Spleen (tissue), 11 donors: ENCODE results near the gene BTBD10. TPM values are rescaled to one million over a fixed set of nuclear protein-coding genes. Genes with fewer than 3 reads are reported as not detected.

Experiments used
- DNase-seq: peaks from one replicate; pipeline ENCODE4 v3.0.0-alpha.2; 2020
- H3K27ac ChIP-seq, 8 donors: fragments of 200-600 bp; sonication (generic) in 7 of 8; 1 replicate in 4 of 8; 2 replicates in 4 of 8; pipeline versions ENCODE4 v1.5.0 to v1.8.0; 2016 to 2021; ENCODE audit warnings: inconsistent platforms in 4 of 8, mild to moderate bottlenecking in 4 of 8, moderate library complexity in 1 of 8
- H3K27me3 ChIP-seq, 7 donors: fragments of 200-600 bp; sonication (generic) in 6 of 7; replicated peaks in 1 of 7; 1 replicate in 4 of 7; 2 replicates in 3 of 7; pipeline versions ENCODE4 v1.5.0 to v1.8.0; 2016 to 2021; ENCODE audit warnings: inconsistent platforms in 3 of 7, mild to moderate bottlenecking in 1 of 7
- H3K36me3 ChIP-seq, 6 donors: fragments of 200-600 bp; sonication (generic) in 5 of 6; 1 replicate in 4 of 6; 2 replicates in 2 of 6; pipeline versions ENCODE4 v1.5.0 to v1.8.0; 2016 to 2021; ENCODE audit warnings: inconsistent platforms in 2 of 6
- H3K4me1 ChIP-seq, 6 donors: fragments of 200-600 bp; sonication (generic) in 5 of 6; 1 replicate in 3 of 6; 2 replicates in 3 of 6; pipeline versions ENCODE4 v1.5.0 to v1.8.0; 2016 to 2021; ENCODE audit warnings: inconsistent platforms in 3 of 6
- H3K4me3 ChIP-seq, 8 donors: fragments of 200-600 bp; sonication (generic) in 7 of 8; 1 replicate in 4 of 8; 2 replicates in 4 of 8; pipeline versions ENCODE4 v1.5.0 to v1.8.0; 2016 to 2021; ENCODE audit warnings: inconsistent platforms in 4 of 8, mild to moderate bottlenecking in 4 of 8, moderate library complexity in 2 of 8
- H3K9me3 ChIP-seq, 8 donors: fragments of 200-600 bp; sonication (generic) in 7 of 8; 1 replicate in 4 of 8; 2 replicates in 4 of 8; pipeline versions ENCODE4 v1.5.0 to v1.8.0; 2016 to 2021; ENCODE audit warnings: inconsistent platforms in 4 of 8
- POLR2A ChIP-seq, 3 donors: fragments of 450-650 bp; IDR thresholded peaks; one replicate each; pipeline ENCODE4 v1.5.1; 2017; ENCODE audit warnings: antibody characterized with exemption in 3 of 3, mild to moderate bottlenecking in 1 of 3
- POLR2AphosphoS5 ChIP-seq, 3 donors: sonication (generic); formaldehyde crosslinking; IDR thresholded peaks; one replicate each; pipeline ENCODE4 v1.5.1; 2017; ENCODE audit warnings: antibody characterized with exemption in 3 of 3
- WGBS, 5 donors: extraction: QIAGEN DNeasy Blood & Tissue Kit in 3 of 5; methylation state at CpG; one replicate each; pipeline versions ENCODE4 v1.1.5 to v1.1.7; 2013 to 2018; 5-methylcytosine and 5-hydroxymethylcytosine counted together
- intact Hi-C: fragments of 100-400 bp; cut with DNase I; formaldehyde crosslinking; loops from one replicate; pipeline ENCODE4 v1.15.0; 2023; ENCODE audit warnings: low total_unique reads
- polyA plus RNA-seq, 3 donors: library from polyadenylated mRNA; stranded (reverse); fragments of 200-250 nt; gene quantifications; one replicate each; pipeline ENCODE4 v1.2.1, GENCODE V29; 2013
- total RNA-seq, 7 donors: library from RNA; depleted of rRNA in 3 of 7; stranded (reverse); fragments of >200 nt in 3 of 7; fragmentation: NEBNext Ultra II Directional in 4 of 7; extraction: Animal tissue kit (Norgen Biotek cat#: 25700) in 4 of 7; gene quantifications; one replicate each; pipeline versions ENCODE4 v1.1.0 to v1.2.1, GENCODE V29; 2016 to 2021
- TF ChIP-seq, protein P1 (sequence below), 11 experiments: fragments of 200-600 bp in 7 of 11; fragments of 450-650 bp in 4 of 11; sonication (generic) in 4 of 11; IDR thresholded peaks in 8 of 11; conservative IDR thresholded peaks in 3 of 11; 1 replicate in 7 of 11; 2 replicates in 4 of 11; pipeline versions ENCODE4 v1.4.0 to v1.8.0; 2016 to 2021; ENCODE audit warnings: antibody characterized with exemption in 11 of 11, inconsistent platforms in 4 of 11, mild to moderate bottlenecking in 1 of 11
- donor health status: healthy with polysubstance abuse.
- donor health status: DM: no; HTN: no; CAD: no; lungs with moderate emphysema.
- donor health status: DM: no; HTN: no; CAD: no.
- donor health status: Bipolar disorder and iron deficiency.
- donor health status: healthy.
- donor health status: DM: no; HTN: no; CAD: no.
- donor health status: DM: yes; HTN: yes; CAD: no.

BTBD10 gene
- total and polyA plus RNA-seq, 10 donors = 8.8 to 32.5 (median 25.1) TPM

DNA sequence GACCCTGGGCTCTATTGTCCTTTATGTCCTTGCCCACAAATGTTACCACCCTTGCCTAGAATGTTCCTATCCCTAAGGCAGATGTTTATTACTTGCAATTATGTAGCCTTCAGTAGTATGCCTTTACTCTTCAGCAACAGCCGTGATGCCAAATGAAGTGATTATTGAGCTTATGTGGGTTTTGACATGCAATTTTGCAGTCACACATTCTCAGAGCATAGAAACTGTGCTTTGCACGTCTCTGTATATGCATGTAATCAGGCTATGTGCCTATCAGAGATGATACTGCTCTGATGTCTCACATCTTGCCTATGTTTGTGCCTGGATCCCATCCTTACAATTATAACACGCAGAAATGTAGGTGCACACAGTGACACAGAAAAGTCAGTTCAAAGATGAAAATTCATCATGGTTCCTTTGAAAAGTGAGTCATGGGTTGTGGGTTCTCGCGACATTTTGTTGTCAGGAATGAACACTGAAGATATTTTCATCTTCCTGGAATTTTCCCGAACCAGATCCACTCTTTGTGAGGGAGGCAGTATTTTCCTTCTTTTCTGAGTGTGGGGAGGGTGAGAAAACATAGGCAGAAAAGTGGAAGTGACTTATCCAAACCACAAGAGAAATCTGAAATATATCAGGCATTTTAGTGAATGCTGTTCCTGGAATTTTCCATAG, 104.3 kb downstream of the BTBD10 start:
- H3K27me3 ChIP-seq = no peaks in the 10 kb centered on the region
- intact Hi-C loops = no loop called here
- H3K9me3 ChIP-seq = no peaks in the 10 kb centered on the region
- no peak overlapping the region for H3K27ac ChIP-seq
- no peak overlapping the region for H3K4me3 ChIP-seq
- WGBS, 5 donors = 94 to 98% (median 94%) methylated on average over 6 of the region's 6 CpGs
- no peak for DNase-seq
- H3K4me1 ChIP-seq = no peaks in the 10 kb centered on the region
- H3K36me3 ChIP-seq = peaks cover 0 to 100% (median 86%) of the 10 kb centered on the region in 6 donors
- TF ChIP-seq, protein P1, sequence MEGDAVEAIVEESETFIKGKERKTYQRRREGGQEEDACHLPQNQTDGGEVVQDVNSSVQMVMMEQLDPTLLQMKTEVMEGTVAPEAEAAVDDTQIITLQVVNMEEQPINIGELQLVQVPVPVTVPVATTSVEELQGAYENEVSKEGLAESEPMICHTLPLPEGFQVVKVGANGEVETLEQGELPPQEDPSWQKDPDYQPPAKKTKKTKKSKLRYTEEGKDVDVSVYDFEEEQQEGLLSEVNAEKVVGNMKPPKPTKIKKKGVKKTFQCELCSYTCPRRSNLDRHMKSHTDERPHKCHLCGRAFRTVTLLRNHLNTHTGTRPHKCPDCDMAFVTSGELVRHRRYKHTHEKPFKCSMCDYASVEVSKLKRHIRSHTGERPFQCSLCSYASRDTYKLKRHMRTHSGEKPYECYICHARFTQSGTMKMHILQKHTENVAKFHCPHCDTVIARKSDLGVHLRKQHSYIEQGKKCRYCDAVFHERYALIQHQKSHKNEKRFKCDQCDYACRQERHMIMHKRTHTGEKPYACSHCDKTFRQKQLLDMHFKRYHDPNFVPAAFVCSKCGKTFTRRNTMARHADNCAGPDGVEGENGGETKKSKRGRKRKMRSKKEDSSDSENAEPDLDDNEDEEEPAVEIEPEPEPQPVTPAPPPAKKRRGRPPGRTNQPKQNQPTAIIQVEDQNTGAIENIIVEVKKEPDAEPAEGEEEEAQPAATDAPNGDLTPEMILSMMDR (IDR thresholded peaks at IDR 0.05 in 8 of 11, conservative IDR thresholded peaks at IDR 0.05 in 3 of 11) = no peak
- TF ChIP-seq POLR2AphosphoS5 (IDR thresholded peaks at IDR 0.05) = no peak
- TF ChIP-seq POLR2A (IDR thresholded peaks at IDR 0.05) = no peak

DNA sequence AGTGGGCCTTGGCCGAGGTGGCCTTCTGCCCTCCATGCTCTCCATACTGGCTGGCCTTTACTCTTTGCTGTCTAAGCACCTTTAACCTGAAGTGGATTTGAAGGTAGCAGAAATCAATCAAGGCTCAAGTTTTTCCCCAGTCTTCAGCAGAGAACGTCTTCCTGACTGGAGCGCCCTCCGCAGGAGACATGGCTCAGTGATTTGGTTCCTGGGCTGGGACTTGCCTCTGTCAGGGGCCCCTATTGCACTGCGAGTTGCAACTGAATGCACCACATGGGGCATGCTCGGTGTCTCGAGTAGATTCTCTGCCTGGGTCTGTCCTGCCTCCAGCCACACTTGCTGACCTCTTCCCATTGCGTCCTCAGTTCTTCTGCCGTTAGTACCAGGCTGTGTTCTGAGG, 105.8 kb downstream of the BTBD10 start:
- Histone ChIP-seq H3K27ac (no peak overlapping the region), H3K4me1 (no peaks in the 10 kb centered on the region), H3K36me3 (peaks cover 0 to 100% (median 75%) of the 10 kb centered on the region in 6 donors), H3K9me3 (no peaks in the 10 kb centered on the region), H3K27me3 (no peaks in the 10 kb centered on the region), H3K4me3 (no peak overlapping the region)
- TF ChIP-seq, protein P1 (IDR thresholded peaks at IDR 0.05 in 8 of 11, conservative IDR thresholded peaks at IDR 0.05 in 3 of 11) = no peak
- TF ChIP-seq POLR2AphosphoS5 (IDR thresholded peaks at IDR 0.05) (no peak), POLR2A (IDR thresholded peaks at IDR 0.05) (no peak)
- WGBS, 5 donors = 89 to 96% (median 93%) methylated on average over 9 of the region's 9 CpGs
- no peak for DNase-seq
- intact Hi-C loops = no loop called here

DNA sequence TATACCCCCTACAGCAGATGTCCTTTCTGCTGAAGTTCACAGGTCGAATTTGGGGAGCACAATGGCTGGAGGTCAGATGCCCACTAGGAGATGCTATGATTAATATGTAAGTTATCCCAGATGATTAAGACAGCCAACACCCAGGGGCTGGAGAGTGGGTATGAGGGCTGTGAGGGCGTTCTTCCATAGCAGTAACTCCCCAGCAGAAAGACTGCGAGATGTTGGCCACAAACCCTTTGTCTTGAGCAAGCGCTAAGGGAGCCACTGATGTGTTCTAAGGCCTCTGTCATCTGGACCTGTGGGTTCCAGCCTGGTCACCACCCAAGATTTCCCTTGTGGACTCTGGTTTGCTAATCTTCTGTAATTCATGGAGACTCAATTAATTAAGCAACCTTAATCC, 107.8 kb downstream of the BTBD10 start:
- Histone ChIP-seq H3K4me3 (no peak overlapping the region), H3K27ac (no peak overlapping the region), H3K36me3 (peaks cover 0 to 100% (median 59%) of the 10 kb centered on the region in 6 donors), H3K27me3 (no peaks in the 10 kb centered on the region), H3K4me1 (no peaks in the 10 kb centered on the region), H3K9me3 (no peaks in the 10 kb centered on the region)
- TF ChIP-seq, protein P1 (IDR thresholded peaks at IDR 0.05 in 8 of 11, conservative IDR thresholded peaks at IDR 0.05 in 3 of 11) = no peak
- TF ChIP-seq POLR2A (IDR thresholded peaks at IDR 0.05) = no peak
- TF ChIP-seq POLR2AphosphoS5 (IDR thresholded peaks at IDR 0.05) = no peak
- intact Hi-C loops = no loop called here
- 91 to 96% (median 96%) methylated on average over 4 of the region's 4 CpGs for WGBS, 5 donors
- DNase-seq = no peak

DNA sequence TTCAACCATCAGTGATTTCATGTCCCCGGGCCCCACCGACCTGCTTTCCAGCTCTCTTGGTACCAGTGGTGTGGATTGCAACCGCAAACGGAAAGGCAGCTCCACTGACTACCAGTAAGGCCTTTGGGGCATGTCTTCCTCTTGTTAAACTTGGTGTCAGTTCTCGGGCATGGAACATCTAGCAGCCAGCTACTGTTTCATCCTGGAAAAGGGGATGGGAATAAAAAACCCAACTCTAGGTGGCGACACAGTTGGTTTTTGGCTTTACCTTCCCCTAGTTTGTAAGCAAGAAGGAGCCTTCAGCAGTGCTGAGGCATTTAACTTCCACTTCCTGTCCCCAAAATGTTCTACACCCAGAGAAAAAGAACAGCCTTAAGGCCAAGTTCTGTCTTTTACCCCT, 108.7 kb downstream of the BTBD10 start:
- 89 to 95% (median 92%) methylated on average over 6 of the region's 6 CpGs for WGBS, 5 donors
- intact Hi-C loops = no loop called here

More for the DNA sequence above, 108.7 kb downstream of the BTBD10 start:
- Histone ChIP-seq H3K27ac (no peak overlapping the region), H3K4me3 (no peak overlapping the region), H3K9me3 (no peaks in the 10 kb centered on the region), H3K27me3 (no peaks in the 10 kb centered on the region), H3K36me3 (peaks cover 0 to 100% (median 53%) of the 10 kb centered on the region in 6 donors), H3K4me1 (no peaks in the 10 kb centered on the region)
- no peak for TF ChIP-seq POLR2A (IDR thresholded peaks at IDR 0.05)
- no peak for TF ChIP-seq POLR2AphosphoS5 (IDR thresholded peaks at IDR 0.05)
- TF ChIP-seq, protein P1 (IDR thresholded peaks at IDR 0.05 in 8 of 11, conservative IDR thresholded peaks at IDR 0.05 in 3 of 11) = no peak
- no peak for DNase-seq
